Measurements from ENCODE around the gene SLC4A2.

- TF ChIP-seq RAD21 (conservative IDR thresholded peaks at IDR 0.05 in 1 of 2, IDR thresholded peaks at IDR 0.05 in 1 of 2) (no peak), USF2 (IDR thresholded peaks at IDR 0.05) (no peak), CTCF (IDR thresholded peaks at IDR 0.05) (no peak), POLR2A (IDR thresholded peaks at IDR 0.05; ENCODE audit: low read length) (no peak), PBX3 (IDR thresholded peaks at IDR 0.05) (no peak), GATA3 (IDR thresholded peaks at IDR 0.05; ENCODE audit: borderline replicate concordance) (0 out of 2 replicates have a peak, but pooled peaks have one; percentile 3)
Measured at GRCh38 chr7:151080067-151080521, 20.7 kb downstream of the SLC4A2 start.
